Hepatocyte (in vitro differentiated cells): Measurements from ENCODE around the gene ANKS1B.

Experiments used
- EZH2phosphoT487 ChIP-seq: fragments of 200-600 bp; sonication (generic); IDR thresholded peaks from one replicate; pipeline ENCODE4 v1.6.1; 2018; ENCODE audit warnings: antibody characterized with exemption, mild to moderate bottlenecking, low read depth, moderate library complexity; ENCODE audit not compliant: unreplicated experiment, severe bottlenecking
- TF ChIP-seq, protein P1 (sequence below): fragments of 200-600 bp; sonication (generic); IDR thresholded peaks from 2 replicates; pipeline ENCODE4 v1.5.1; 2016; ENCODE audit warnings: antibody characterized with exemption, mild to moderate bottlenecking; ENCODE audit not compliant: poor library complexity

DNA sequence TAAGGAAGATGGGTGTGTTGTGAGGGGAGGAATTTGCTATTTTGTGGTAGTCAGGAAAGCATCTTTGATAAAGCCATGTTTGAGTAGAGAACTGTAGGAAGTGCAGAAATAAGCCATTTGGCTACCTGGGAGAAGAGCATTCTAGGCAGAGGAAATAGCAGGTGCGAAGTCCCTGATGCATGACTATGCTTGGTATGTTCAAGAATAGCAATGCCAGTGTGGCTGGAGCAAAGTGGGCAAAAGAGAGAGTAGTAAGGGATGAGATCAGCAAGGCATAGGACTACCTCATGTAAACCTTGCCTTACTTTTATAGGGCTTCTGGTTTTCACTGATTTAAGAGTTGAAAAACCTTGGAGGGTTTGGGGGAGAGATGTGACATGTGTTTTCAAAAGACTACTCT, 702.6 kb downstream of the ANKS1B start:
- TF ChIP-seq, protein P1, sequence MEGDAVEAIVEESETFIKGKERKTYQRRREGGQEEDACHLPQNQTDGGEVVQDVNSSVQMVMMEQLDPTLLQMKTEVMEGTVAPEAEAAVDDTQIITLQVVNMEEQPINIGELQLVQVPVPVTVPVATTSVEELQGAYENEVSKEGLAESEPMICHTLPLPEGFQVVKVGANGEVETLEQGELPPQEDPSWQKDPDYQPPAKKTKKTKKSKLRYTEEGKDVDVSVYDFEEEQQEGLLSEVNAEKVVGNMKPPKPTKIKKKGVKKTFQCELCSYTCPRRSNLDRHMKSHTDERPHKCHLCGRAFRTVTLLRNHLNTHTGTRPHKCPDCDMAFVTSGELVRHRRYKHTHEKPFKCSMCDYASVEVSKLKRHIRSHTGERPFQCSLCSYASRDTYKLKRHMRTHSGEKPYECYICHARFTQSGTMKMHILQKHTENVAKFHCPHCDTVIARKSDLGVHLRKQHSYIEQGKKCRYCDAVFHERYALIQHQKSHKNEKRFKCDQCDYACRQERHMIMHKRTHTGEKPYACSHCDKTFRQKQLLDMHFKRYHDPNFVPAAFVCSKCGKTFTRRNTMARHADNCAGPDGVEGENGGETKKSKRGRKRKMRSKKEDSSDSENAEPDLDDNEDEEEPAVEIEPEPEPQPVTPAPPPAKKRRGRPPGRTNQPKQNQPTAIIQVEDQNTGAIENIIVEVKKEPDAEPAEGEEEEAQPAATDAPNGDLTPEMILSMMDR = no peak
- TF ChIP-seq EZH2phosphoT487 = no peak
